Activated CD8-positive, alpha-beta memory T cell treated with anti-CD3 and anti-CD28 coated beads for 48 hours (primary cell): ENCODE results near the gene TSFM.

Experiments
- DNase-seq, 3 experiments: peaks; one replicate each; pipeline ENCODE4 v3.0.0-alpha.2; 2020; ENCODE audit warnings: low read depth in 2 of 3, low spot score in 2 of 3

TSFM gene

GRCh38 chr12:57779736-57780135 lies 2.9 kb upstream of the TSFM start:
- DNase-seq, result no peak

- no peak for DNase-seq
Measured at GRCh38 chr12:57780284-57780897, 2.2 kb upstream of the TSFM start.

- no peak for DNase-seq
Measured at GRCh38 chr12:57781244-57781643, 1.3 kb upstream of the TSFM start.

GRCh38 chr12:57781801-57782200 lies 786 bp upstream of the TSFM start:
- DNase-seq, result no peak

GRCh38 chr12:57782243-57782607 lies 362 bp upstream of the TSFM start:
- no peak for DNase-seq

- no peak for DNase-seq
Measured at GRCh38 chr12:57783466-57783801, 847 bp downstream of the TSFM start.

- no peak for DNase-seq
Measured at GRCh38 chr12:57783861-57784260, 1.3 kb downstream of the TSFM start.

GRCh38 chr12:57793920-57794319 lies 11.3 kb downstream of the TSFM start:
- no peak for DNase-seq

GRCh38 chr12:57795354-57795753 lies 12.8 kb downstream of the TSFM start:
- DNase-seq, result no peak

- no peak for DNase-seq
Measured at GRCh38 chr12:57796996-57797395, 14.4 kb downstream of the TSFM start.

GRCh38 chr12:57797933-57798332 lies 15.3 kb downstream of the TSFM start:
- DNase-seq, result no peak

- no peak for DNase-seq
Measured at GRCh38 chr12:57800965-57801364, 18.4 kb downstream of the TSFM start.

- DNase-seq, result no peak
Measured at GRCh38 chr12:57802607-57803006, 20.0 kb downstream of the TSFM start.

- DNase-seq, result no peak
Measured at GRCh38 chr12:57803319-57803893, 20.8 kb downstream of the TSFM start.

GRCh38 chr12:57806677-57807076 lies 24.1 kb downstream of the TSFM start:
- no peak for DNase-seq

GRCh38 chr12:57807285-57807684 lies 24.7 kb downstream of the TSFM start:
- no peak for DNase-seq

- no peak for DNase-seq
Measured at GRCh38 chr12:57808351-57808750, 25.8 kb downstream of the TSFM start.

GRCh38 chr12:57809425-57809824 lies 26.8 kb downstream of the TSFM start:
- DNase-seq, result no peak

GRCh38 chr12:57810450-57810849 lies 27.9 kb downstream of the TSFM start:
- no peak for DNase-seq

- DNase-seq, result no peak
Measured at GRCh38 chr12:57811028-57811755, 28.6 kb downstream of the TSFM start.

GRCh38 chr12:57813111-57813970 lies 30.8 kb downstream of the TSFM start:
- DNase-seq, result no peak
